Stimulated activated CD4-positive, alpha-beta T cell treated with anti-CD3 and anti-CD28 coated beads, Interleukin-2, amount 100 ng/mL, for 4 hours (primary cell): ENCODE results near the gene RASGRF1.

Source experiments
- DNase-seq: peaks from one replicate; pipeline ENCODE4 v3.0.0-alpha.2; 2020; ENCODE audit warnings: low read depth

RASGRF1 gene

DNA sequence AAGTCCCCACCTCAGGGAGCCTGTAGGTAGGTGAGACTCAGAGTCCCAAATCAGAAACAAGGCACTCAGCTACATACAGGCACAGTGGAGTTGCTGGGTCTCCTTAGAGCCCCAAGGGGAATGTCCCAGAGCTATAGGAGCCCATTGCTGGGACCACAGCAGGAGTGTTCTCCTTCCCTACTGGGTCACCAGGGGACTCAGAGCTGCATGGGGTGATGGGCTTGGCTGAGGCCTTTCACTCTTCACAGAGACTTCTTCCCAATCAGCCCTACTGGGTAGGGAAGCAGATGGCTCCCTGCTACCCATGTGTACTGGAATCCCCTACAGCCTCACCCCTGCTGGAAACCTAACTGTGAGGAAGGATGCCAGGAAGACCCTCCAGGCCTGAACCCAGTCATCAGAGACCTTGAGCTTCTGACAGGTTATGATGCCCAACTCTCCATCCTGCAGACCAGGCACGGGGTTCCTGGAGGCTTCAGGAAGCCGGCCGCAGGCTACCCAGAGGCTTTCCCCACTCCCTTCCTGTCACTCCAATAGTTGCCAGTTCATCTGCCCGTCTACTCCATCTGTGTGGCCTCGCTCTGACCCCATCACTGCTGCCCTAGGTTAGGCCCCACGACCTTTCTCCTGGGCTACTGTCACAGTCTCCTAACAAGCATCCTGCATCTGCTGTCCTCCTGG, 24.0 kb downstream of the RASGRF1 start:
- DNase-seq = no peak

DNA sequence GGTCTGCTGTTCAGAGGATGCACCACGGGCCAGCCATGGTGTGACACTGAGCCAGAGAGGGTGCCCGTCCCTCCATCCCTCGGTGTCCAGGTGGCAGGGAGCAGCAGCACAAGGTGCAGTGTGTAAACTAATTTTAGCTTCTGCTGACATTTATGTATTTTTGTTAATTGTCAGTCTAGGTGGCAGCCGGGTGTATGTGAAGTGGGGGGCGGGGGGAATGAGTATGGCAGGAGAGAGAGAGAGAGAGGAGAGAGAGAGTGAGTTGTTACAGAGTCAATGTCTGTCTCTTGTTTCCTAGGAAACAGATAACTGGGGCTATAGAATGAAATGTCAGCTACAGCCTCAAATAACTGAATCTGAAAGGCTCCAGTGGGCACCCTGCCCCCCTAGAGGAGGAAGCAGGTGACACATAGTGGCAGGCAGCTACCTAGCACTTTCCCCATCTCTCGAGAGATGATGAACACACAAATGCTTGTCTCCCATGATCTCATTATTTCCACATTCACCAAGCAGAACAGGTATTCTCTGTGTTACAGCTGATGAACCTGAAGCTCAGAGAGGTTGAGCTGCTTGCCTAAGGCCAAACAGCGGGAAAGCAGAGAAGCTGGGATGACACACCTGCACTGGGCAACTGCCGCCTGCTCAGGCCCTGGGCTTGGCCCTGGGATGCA, 24.7 kb downstream of the RASGRF1 start:
- DNase-seq = no peak

DNA sequence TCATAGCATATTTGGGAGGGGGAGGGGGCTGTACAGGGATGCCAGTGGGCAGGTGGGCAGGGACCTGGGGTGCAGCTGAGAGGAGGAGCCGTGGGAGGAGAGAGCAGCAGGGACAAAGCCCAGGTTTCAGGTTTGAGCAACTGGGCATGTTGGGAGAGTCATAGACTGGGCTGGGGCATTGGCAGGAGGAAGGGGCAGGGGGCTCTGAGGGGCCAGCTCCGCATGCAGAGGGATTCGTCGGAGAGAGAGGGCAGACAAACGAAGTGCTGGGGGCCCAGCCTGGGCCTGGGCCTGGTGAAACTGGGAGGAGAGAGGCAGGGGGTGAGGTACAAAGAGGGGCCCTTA, 25.2 kb downstream of the RASGRF1 start:
- DNase-seq = no peak

DNA sequence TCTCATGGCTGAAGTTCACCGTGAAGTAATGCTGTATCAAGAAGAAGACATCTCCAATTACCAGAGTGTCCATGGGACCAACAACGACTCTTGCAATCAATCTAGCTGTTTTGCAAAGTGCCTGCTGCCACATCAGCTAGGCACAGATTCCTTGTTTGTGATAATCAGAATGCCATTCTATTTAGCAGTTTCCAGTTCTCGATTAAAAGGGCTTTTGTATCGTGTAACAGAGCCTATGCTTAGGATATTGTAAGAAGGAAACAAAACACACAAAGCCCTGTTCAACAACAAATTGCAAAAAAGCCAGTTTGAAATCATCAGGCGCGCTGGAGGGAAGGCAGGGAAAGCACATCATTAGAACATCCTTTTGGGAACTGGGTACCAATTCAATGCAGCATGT, 26.1 kb downstream of the RASGRF1 start:
- DNase-seq = no peak

DNA sequence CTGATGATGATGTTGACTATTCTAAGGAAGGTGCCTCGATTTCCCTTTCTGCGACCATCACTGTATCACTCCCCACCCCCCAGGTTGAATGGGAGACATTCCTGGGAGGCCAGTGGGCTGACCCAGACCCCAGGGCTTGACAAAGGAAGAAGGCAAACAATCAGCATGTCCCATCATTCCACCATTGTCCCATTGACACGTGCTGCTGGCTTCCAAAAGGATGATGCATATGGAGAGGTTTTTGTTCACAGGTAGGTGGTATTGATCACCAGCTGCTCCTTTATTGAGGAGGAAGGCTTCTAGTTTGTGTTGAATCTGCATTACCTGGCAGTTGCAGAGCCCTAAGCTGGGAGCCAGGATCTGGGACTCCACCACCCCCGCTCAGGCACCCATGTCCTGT, 30.4 kb downstream of the RASGRF1 start:
- DNase-seq = no peak

DNA sequence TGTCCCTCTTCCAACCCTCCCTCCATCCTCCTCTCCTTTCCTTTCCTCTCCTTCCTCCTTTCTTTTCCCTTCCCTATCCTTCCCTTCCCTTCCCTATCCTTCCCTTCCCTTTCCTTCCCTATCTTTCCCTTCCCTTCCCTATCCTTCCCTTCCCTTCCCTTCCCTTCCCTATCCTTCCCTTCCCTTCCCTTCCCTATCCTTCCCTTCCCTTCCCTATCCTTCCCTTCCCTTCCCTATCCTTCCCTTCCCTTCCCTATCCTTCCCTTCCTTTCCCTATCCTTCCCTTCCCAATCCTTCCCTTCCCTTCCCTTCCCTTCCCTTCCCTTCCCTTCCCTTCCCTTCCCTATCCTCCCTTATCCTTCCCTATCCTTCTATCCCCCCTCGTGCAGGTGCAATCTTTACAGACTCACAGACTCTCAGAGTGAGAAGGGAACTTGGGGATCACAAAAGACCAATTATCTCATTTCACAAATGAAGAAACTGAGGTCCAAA, 31.5 kb downstream of the RASGRF1 start:
- DNase-seq = no peak

DNA sequence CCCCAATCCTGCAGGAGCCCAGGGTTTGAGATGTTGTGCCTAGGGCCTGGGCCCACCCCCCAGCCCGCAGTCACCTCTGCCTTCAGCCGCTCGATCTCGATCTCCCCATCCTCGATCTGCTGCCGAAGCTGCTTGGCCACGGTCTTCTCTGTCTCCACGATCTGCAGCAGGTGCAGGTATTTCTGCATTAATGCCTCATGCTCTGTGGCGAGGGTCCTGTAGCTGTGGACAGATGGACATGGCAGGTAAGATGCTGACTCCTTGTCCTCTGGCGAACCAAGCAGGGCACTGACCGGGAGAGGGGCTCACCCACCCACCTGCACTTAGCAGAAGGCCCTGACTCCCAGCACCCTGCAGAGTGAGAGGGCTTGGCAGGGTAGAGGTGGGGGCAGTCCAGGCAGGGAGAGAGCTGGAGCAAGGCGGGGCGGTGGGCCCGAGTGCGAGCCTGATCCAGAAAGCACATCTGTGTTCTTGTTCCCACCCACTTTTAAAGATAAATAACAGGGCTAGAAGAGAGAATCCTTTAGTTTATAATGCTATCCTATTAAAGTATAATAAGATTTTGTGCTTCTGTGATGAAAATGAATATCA, 32.2 kb downstream of the RASGRF1 start:
- DNase-seq = no peak

DNA sequence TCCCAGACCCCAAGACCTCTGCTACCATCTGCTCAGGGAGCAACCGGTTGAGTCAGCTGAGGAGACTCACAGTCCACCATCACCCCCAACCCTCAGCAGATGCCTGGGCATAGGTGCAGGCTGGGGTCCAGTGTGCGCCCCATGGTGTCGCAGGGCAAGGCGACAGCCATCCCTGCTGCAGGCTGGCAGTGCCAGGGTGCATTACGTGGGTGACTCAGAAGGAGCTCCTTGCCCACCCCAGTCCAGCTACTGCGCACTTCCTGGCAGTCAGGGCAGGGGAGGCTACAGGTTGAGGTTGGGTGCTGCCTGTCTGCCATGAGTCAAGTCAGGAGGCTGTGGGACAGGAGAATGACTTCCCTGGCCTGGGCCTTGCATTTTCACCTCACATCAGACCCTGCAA, 33.5 kb downstream of the RASGRF1 start:
- no peak for DNase-seq

DNA sequence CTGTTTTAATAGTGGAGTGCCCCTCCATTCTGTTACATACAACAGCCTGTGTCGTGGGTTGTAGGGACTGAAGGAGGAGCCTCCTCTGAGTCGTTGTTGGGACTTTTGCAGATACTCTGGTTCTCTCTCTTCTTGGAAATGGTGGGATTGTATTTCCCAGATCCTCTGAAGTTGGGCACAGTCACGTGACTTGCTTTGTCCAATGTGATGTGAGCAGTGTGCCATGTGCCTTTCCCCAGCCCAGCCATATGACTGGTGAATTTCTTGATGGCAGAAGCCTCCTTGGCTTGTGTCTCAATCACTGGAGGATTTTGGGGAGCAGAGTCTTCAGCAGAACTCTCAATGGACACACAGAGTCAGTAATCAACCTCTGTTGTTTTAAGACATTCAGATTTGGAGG, 36.2 kb downstream of the RASGRF1 start:
- DNase-seq = no peak

DNA sequence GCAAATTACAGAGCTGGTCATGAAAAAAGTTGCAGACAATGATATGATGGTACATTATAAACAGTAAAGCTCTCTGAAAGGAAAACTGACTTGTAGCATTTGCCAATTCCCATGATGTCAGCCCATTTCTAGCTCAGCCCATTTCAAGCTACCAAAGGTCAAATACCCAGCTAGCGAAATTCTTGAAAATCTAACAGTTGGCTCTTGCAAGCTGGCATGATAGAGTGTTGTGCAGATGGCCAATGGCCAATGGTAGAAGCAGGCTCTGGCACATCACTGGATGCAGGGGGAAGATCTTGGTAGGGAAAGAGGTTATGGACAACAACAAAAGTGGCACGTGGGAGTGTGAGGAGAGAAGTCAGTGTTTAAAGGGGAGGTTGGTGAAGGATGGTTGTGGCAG, 36.7 kb downstream of the RASGRF1 start:
- no peak for DNase-seq

DNA sequence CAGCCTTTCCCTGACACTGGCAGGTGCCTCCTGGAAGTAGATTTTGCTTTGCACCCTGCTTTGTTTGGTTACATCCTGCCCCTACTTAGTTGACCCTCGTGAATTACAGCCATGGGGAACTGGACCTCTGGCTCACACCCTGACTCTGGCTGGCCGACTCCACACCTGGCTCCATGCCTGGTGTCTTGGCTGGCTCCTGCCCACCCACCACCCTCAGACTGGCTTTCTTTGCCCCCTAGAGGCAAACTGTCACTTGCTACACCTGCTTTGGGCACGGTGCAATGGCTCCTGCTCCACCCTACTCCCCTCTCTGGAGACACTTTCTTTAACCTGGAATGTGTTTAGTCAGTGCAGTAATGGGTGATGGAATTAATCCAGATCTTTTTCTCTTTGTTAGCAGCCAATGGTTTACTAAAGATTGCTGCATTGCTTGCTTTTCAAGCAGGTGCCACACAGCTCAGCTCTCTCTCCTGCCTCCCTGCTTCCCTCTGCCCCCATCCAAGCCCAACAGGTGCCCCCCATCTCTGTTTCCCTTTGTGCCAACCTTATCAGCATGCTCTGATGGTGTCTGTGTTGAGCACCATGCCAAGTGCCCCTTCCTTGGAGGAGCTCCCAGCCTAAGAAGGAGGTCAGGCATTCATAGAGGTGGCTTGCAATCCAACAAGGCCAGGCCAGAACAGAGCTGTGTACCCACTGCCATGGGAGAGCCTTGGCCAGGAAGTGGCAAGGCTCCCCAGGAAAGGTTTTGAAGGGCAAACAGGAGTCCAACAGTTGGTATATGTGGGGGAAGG, 38.4 kb downstream of the RASGRF1 start:
- DNase-seq = no peak

DNA sequence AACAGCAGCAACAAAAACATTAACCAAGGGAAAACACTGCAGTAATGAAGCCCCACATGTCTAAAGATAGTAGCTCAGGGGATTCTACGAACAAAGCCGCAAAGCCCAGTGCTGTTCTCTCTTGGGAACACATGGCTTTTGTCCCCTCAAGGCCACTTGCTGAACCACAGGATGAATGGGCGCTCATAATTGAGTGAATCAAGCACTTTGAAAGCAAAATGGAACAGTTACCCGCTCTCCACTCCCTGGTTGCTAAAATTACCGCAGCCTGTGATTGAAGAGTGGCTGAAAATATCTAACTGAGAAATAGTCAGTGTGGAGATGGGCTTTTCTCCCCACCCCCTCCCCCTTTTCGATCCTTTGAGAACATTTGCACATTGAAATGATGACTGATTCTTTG, 39.6 kb downstream of the RASGRF1 start:
- DNase-seq = no peak

DNA sequence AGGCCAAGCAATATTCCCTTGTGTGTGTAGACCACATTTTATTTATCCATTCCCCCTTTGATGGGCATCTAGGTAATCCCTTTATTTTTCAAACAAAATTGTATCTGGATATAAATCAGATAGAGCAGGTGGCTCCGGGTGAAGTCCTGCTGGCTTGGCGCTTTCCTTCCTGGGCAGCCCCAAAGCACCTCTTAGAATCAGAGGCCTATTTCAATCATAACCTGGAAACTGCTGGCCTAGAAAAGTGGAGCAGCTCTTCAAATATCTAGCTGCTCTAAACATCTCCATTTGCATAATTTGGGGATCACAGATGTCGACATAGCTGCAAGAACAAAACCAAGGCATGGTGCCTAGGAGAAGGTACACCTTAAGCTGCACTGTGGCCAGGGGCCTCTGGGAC, 40.2 kb downstream of the RASGRF1 start:
- no peak for DNase-seq

DNA sequence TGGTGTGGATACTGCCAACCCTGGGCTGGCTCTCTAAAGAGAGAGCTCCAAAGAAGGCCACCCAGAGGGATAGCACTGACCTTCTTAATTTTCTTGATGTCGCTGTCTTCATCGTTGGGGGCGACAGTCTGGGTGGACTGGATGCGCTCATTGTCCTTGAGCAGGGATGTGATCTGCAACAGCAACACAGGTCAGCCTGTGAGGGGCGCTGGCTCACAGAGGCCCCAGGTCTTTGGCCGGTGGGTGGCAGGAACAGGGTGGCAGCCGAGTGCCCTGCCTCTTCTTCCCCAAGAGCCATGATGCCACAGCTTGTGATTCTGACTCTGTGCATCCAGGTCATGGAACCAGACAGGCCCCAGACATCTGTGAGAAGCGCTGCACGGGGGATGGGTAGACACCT, 41.2 kb downstream of the RASGRF1 start:
- no peak for DNase-seq

DNA sequence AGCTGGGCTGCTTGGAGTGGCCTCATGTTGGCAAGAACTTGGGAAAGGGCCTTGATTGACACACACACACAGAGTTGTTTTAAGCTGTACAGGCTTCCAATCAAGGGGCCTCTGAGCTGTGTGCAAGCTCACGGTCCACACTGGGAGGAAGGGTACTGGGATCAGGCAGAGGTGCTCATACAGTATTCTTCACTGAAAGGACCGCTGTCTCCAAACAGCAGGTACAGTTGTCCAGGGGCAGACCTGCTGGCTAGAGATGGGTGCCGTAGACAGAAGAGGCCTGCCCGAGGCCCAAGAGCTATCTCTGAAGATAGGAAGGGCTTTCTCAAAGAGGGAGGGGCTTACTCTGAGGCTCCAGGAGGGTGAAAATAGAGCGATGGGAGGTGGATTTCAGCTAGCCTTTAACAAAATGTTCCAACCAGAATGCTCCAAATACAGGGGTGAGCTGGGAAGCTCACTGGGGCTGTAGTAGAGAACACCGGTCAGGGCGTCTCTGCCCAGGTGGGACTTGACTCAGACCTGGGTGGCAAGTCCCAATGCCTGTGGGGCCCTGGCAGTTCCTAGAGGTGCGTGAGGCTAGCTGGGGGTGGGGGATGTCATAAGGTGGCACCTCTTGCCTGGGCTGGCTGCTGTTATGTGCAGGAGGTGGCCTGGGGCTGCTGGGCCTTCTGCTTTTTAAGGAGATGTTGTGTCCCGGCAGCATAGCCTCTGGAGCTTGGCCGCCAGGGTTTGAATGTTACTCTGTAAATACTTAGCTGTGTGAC, 42.7 kb downstream of the RASGRF1 start:
- no peak for DNase-seq

DNA sequence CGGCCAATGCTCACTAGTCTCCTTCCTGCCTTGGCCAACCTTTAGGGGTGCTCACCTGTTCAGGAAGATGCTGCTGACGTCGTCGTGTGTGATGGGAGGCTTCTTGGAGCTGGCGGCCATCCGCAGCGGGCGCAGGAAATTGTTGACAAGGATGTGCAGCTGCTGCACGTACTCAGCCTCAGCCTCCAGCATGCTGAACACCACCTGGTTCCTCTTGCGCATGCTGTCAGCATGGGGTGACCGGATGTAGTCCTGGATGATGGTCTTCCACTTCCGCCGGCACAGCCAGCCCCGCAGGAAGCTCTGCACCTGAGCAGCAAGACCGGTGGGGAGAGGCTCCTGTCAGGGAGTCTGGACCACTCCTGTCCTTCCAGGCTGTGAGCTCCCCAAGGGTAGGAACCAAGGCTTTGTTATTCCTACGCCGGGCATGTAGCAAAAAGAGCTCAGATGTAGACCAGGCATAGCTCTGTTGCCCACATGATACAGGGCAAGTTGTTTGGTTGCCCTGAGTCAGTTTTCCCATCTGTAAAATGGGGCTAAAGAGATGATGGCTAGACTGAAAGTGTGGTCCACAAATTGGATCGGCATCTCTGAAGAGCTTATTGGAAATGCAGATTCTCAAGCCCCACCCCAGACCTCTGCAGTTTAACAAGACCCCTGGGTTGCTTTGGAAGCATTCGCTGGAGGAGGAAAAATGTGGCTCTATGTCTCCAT, 43.7 kb downstream of the RASGRF1 start:
- DNase-seq = no peak

DNA sequence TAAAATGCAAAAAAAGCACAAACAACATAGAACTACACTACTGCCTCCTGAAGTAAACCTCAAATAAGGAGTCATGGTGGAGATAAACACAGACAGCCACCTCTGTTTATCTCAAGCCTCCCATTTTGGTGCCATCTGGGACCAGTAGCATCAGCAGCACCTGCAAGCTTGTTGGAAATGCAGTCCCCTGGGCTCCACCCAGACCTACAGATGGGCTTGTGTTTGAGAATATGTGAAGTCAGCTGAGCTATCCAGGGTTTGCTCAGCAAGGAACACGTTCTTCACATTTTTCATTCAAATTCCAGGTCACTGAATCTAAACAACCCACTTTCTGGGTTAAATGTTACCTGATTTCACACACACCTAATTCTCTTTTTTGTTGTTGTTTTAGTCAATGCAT, 45.5 kb downstream of the RASGRF1 start:
- no peak for DNase-seq

DNA sequence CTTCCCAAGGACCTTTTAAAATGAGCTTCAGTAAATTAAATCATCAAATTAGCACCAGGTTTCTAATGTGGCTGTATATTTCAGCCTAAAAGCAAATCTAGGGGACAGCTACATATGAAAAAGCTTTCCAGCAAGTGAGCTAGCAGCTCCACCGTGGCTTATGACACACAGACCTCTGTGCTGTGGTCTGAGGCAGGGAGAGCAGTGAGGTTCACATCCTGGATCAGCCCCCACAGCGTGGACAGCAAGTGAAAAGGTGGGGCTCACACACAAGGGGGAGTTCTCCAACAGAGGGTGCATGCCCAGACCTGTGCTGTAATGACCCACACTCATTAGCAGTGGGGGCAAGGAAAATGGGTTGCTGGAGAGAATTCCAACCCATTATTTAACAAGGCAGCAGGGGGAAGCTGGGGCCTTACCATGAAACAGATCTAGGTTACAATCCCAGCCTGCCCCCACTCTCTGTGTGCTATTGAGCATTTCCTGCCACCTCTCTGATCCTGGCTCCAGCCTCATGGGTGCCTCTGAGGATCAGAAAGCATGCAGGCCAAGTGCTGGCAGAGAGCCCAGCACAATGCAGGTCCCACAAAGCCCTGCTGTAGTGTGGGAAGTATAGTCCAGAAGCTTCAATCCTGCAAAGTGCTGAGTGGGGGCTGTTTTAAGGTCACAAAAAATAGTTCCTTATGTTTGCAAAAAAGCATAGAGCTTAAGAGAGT, 48.2 kb downstream of the RASGRF1 start:
- no peak for DNase-seq

DNA sequence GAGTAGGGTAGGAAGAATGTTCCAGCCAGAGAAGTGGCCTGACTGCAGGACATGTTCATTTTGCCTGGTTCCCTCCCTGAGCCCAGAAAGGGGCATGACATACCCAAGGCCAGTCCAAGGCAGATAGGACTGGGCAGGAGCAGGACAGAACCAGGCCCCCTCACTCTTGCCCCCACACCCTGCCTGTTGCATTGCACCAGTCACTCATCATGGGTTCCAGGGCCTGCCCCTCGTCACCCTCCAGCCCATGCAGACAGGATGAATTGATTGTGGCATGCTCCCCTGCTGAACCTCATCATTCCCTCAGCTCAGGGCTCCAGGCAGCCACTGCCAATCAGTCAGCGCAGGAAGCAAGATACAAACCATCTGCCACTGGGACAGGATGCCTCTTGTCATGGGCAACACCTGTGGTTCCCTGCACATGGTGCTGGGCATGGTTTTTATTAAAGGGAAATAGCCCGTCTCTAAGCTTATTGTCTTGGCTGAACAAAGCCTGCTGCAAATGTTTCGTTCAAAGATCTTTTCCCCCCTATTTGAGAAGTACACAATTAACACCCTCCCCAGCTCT, 48.9 kb downstream of the RASGRF1 start:
- DNase-seq = no peak

DNA sequence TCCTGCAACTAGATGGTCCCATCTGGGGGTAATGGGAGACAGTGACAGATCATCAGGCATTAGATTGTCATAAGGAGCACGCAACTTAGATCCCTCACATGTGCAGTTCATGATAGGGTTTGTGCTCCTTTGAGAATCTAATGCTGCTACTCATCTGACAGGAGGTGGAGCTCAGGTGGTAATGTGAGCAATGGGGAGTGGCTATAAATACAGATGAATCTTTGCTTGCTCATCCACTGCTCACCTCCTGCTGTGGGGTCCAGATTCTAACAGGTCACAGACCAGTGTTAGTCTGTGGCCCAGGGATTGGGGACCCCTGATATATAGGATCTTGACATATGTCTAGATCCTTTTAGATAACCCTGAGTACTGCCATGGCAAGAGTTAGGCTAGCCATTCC, 52.7 kb downstream of the RASGRF1 start:
- DNase-seq = no peak
